HG03558 (cell line): ENCODE data around the gene TENM3.

ENCODE experiments used
- ATAC-seq: cut with Tn5 transposase; IDR thresholded peaks from one replicate; pipeline ENCODE4 v1.9.1; 2021; ENCODE audit warnings: moderate number of reproducible peaks; ENCODE audit not compliant: unreplicated experiment; ENCODE audit errors: extremely low read depth

TENM3 gene

DNA sequence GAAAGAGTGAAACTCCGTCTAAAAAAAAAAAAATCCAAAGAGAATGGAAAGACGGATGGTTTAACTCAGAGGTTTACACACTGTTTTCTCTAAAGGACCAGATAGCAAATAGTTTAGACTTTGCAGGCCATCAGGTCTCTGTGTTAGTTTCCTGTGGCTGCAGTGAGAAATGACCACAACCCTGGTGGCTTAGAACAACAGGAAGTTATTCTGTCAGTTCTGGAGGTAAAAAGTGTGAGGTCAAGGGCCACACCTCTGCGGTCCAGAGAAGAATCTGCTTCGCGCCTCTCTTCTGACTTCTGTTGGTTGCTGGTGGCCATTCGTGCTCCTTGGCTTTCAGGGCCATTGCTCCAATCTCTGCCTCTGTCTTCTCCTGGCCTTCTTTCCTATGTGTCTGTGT, 76.9 kb downstream of the TENM3 start:
- ATAC-seq: no peak

DNA sequence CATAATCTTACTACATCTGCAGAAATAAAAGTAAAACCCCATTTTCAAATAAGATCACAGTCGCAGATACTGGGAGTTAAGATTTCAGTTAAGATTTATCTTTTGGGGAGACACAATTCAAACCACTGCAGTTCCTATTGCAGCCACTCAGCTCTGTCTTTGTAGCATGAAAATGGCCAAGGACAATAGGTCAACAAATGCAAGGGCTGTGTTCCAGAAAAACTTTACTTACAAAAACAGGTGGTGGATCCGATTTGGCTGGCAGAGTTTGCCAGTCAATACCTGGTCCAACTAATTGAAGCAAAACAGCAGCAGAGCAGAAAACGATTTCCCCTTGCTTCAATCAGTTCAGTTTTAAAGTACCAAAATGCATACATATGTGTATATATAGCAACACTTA, 77.4 kb downstream of the TENM3 start:
- ATAC-seq: no peak

GRCh38 chr4:182324282-182324681, 81.1 kb downstream of the TENM3 start:
- no peak for ATAC-seq

DNA sequence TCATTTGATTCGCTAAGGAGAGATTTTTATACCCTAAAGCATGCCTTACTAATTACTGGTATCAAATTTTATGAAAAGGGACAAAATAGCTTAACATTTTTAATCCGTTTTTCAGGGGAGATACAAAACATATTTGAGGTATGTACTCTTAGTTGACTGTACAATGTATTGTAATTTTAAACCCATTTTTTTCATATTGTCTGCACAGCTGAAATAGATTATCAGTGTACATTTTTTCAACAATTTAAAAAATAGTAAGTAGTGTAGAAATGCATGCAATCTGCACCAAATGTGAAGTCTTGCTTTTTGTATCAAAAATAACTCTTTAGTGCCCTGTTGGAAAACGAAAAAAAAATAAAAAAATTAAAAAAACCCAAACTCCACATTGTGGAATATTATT, 82.2 kb downstream of the TENM3 start:
- no peak for ATAC-seq

DNA sequence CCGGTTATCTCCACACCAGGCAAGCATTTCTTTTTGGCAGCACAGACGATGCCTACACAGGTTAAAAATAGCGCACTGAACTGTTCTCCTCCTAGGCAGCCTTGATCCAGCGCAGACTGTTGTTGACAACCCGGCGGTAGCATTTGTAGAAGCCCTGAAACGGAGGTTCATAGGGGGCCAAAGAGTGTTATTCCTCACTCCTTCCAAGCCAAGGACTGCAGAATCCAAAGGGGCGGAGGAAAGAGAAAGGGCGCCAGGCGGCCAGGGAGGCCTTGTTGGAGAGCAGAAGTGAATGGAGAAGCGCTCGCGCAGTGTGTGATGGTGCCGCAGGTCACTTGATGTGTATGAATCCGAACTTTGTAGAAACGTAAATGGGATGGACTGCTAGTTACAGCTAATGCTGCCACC, 82.7 kb downstream of the TENM3 start:
- ATAC-seq: no peak

DNA sequence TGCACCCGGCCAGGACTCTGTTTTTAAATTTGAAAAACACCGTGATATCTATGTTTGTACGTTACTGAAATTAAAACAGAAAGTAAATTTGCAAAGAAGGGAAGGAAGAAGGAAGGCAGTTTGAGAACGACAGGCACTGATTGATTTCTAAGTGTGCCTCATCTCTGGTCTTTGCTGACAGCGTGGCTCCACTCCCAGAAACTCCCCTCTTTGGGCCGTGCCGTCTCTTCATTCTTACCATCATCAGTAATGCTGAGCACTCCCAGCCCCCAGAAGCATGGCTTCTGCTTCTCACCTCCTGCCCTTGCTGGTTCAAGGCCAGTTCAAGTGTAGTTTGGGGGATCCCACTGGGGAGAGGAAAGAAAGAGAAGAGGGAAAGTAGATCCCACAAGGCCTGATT, 85.3 kb downstream of the TENM3 start:
- no peak for ATAC-seq

- no peak for ATAC-seq
These were observed 94.2 kb downstream of the TENM3 start for GRCh38 chr4:182337366-182337765.

- ATAC-seq: no peak
These were observed 94.9 kb downstream of the TENM3 start for GRCh38 chr4:182338063-182338462.

- no peak for ATAC-seq
These were observed 95.5 kb downstream of the TENM3 start for GRCh38 chr4:182338746-182339145.

- no peak for ATAC-seq
These were observed 96.0 kb downstream of the TENM3 start for GRCh38 chr4:182339221-182339641.

- no peak for ATAC-seq
These were observed 100.3 kb downstream of the TENM3 start for GRCh38 chr4:182343453-182343852.

DNA sequence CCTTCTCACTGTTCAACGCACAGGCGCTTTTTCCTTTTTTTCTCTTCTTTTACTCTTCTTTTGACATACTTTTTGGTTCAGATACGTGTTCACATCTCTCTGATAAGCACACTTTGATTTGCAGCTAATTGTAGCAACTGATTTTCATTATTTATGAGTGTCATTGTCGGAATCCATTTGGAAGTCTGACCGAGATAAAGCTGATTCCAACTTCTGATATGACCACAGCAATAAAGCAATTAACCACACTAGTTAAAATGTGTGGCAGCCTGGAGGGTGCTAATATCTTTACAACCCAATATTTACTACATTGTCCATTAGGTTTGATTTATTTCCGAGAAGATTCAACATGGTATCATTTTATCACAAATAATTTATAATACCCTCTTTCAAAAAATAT, 101.8 kb downstream of the TENM3 start:
- ATAC-seq: no peak

GRCh38 chr4:182346250-182346649, 103.0 kb downstream of the TENM3 start:
- no peak for ATAC-seq

- ATAC-seq: no peak
These were observed 103.6 kb downstream of the TENM3 start for GRCh38 chr4:182346675-182347375.

DNA sequence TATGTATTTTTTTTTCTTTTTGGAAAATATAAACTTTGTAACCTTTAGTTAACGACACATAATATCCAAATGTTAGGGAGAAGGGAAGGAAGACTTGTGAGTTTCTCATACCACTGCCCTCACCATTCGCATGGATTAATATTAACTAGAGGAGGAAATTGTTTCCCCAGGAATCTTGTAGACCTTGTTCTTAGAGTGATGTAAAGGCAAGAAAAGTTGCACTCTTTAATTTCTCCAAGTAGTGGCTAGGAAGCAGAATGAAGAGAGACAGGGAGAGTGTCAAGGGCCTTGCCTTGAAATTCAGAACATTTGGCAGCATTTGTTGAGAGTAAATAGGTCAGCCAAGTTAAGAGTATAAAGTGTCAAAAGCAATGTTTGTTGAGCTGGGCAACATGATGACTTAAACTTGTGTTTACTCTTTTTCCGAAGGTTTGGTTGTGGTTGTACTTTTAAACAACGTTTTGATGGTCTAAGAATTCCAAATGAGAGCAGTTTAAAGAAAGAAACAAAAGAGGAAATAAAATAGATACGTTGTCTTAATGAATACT, 105.7 kb downstream of the TENM3 start:
- ATAC-seq: no peak

DNA sequence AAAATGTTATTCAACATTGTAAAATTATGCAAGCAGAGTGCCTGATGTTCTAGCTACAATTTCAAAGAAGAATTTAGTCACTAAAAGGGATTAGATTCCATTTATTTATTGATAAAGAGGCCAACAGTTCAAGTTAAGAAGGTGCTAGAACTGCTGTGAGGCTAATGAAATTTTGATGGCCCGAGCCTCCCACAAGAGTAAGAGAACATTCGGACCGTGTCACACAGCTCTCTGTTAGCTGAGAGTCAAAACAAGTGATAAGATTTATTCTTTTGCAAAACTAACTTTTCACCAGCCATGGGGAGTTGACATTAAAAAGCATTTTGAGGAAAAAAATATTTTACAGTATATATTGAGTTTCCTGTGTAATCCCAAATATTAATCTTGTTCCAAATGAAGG, 106.8 kb downstream of the TENM3 start:
- ATAC-seq: no peak

DNA sequence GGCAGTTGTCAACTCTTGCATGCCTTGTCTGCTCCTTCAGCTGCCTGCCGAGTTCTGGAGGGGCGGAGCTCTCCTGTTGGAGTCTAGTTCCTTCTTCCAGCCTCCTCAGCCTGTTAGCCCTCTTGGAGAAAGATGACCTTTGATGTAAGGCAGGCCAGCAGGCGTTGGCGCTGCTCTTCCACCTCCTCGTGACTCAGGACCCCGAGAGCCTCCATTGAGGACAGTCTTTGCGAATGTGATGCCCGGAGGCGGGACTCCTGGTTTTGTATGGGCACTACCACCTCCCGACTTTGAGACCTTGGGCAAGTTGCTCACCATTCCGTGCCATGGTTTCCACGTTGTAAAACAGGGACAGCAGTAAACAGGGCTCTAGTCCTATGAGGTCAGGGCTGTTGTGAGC, 108.3 kb downstream of the TENM3 start:
- ATAC-seq: no peak

DNA sequence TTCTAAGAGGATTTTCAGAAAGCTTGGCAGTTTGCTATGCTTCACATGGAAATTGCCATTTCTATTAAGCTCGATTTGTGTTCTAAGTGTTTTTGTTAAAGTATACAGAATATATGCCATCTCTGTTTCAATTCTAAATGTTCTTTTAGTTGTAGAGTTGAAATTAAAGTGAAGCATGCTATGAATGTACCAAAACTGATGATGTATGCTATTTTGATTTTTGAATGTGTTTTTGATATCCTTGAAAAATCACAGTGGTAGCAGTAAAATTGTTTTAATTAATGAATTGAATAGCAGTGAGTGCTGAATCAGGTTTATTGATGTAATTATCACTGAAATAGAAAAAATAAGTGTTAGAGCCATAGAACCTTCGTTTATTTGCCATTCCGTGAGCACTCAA, 110.9 kb downstream of the TENM3 start:
- no peak for ATAC-seq

- ATAC-seq: no peak
These were observed 111.7 kb downstream of the TENM3 start for GRCh38 chr4:182354867-182355266.

GRCh38 chr4:182367153-182367552, 124.0 kb downstream of the TENM3 start:
- no peak for ATAC-seq

GRCh38 chr4:182369211-182369610, 126.0 kb downstream of the TENM3 start:
- ATAC-seq: no peak

- ATAC-seq: no peak
These were observed 127.3 kb downstream of the TENM3 start for GRCh38 chr4:182370491-182370890.
